NCI-H2107 treated with DMSO at 0.1 percent for 48 hours (cell line): ENCODE measurements around the gene CD37.
"Not testable (repeated sequence)": the region's sequence is repeated elsewhere in the genome, so short reads cannot be mapped to it uniquely, and the experiment has no call there.

ENCODE experiments used
- DNase-seq: peaks from one replicate; lab custom pipeline; 2025; ENCODE audit not compliant: unreplicated experiment; lab: John Stamatoyannopoulos, UW

CD37 gene

DNA sequence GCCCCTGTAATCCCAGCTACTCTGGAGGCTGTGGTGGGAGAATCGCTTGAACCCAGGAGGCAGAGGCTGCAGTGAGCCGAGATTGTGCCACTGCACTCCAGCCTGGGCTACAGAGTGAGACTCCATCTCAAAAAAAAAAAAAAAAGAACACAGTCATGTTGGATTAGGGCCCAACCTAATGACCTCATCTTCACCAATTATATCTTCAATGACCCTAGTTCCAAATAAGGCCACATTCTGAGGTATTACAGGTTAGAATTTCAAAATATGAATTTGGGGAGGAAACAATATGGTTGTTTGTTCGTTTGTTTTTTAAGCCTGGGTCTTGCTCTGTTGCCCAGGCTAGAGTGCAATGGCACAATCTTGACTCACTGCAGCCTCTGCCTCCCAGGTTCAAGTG is 38.0 kb downstream of the CD37 start:
- DNase-seq = not testable (repeated sequence)

GRCh38 chr19:49374665-49375434 is 39.6 kb downstream of the CD37 start:
- DNase-seq = no peak

DNA sequence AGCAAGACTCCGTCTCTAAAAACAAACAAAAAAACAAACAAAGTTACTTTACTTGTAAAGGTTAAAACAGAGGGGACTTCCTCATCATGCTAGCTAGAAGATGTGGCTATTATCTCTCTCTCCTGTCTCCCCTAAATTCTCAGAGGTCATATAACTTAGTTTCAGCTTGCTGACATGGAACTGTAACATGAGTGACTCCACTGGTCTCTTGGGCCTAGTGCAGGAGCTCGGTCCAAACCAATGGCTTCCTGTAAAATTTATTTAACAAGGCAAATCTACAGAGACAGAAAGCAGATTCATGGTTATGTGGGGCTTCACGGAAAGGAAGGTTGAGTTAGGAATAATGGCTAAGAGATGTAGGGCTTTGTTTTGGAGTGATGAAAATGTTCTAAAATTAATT is 43.3 kb downstream of the CD37 start:
- no peak for DNase-seq

DNA sequence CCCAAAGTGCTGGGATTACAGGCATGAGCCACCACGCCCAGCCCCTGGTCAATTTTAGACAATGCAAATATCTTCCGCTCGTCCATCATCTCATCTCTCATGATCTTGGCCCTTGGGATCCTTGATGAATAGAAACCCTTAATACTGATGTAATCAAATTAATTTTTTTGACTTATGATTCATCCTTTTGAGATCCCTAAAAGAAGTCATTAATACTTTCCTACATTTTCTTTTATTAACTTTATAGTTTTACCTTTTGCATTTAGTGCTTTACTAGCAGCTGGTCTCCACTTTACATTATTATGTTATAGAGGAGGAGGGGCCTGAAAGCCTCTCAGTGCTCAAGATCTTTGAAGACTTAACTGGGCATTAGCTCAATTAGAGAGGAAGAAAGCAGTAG is 45.2 kb downstream of the CD37 start:
- DNase-seq = no peak

- no peak for DNase-seq
Measured at GRCh38 chr19:49382639-49383038, 47.4 kb downstream of the CD37 start.

DNA sequence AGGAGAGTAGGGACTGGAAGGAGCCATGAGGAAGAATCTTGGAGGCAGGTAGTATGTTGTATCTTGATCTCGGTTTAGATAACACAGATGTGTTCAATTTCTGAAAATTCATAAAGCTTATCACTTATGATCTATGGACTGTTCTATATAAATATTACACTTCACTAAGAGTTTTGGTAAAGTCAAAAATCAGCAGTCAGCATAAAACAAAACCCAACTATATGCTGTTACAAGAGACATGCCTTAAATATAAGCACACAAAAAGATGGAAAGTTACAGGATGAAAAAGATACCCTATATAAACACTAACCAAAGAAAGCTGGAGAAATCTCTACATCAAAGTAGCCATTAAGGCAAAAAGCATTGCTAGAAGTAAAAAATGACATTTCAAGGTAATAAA is 48.4 kb downstream of the CD37 start:
- no peak for DNase-seq

- no peak for DNase-seq
Measured at GRCh38 chr19:49387936-49388372, 52.7 kb downstream of the CD37 start, which contains the start of gene KASH5. Gene KASH5 (plus strand): TSS chr19:49388249. CDS start chr19:49390884, 2,635 bp downstream.

- no peak for DNase-seq
Measured at GRCh38 chr19:49389406-49389805, 54.2 kb downstream of the CD37 start.
